GM11168 (cell line): ENCODE measurements around the gene FES.
"Not testable (repeated sequence)": the region's sequence is repeated elsewhere in the genome, so short reads cannot be mapped to it uniquely, and the experiment has no call there.

ENCODE experiments used
- in situ Hi-C: fragments of 300-500 bp; cut with MboI; formaldehyde crosslinking; loops from one replicate; pipeline ENCODE4 v1.12.0; 2022; ENCODE audit warnings: low sequenced_read_pairs; ENCODE audit not compliant: unreplicated experiment

Gene FES

DNA sequence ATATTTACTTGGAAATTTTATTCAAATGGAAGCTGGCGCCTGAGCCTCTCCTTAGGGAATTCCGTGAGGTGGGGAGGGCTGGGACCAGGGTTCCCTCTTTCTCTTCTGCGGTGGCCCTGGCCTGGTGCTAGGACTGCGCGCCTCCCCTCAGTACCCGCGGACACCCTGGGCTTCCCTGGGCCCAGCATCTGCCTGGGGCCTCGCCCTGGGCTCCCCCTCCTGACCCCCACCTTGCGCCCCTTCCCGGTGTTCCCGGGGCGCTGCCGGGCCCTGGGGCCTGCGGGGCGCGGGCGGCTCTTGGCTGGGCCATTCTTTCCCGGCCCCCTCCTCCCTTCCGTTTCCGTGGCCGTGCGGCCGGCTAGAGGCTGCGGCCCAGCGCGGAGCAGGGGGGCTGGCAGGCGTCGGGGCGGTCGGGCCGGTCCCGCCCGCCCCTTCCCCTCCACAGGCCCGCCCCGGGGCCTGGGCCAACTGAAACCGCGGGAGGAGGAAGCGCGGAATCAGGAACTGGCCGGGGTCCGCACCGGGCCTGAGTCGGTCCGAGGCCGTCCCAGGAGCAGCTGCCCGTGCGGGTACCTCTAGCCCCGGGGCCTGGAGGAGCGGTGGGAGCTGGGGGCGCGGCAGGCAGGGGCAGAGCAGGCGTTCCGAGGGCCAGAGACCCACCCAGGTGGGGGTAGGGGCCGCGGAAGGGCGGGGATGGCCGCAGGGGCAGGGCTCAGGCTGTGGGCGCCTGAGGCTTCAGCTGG, at the start of gene FES:
TSS of gene FES (plus strand) at position 529 of the 743 bp plus-strand sequence. CDS start 542 bp downstream, outside the sequence.
- in situ Hi-C loops = loop anchor here (25.0 kb wide), 1 partner anchor 572 kb away; no protein-coding TSS in a partner anchor

DNA sequence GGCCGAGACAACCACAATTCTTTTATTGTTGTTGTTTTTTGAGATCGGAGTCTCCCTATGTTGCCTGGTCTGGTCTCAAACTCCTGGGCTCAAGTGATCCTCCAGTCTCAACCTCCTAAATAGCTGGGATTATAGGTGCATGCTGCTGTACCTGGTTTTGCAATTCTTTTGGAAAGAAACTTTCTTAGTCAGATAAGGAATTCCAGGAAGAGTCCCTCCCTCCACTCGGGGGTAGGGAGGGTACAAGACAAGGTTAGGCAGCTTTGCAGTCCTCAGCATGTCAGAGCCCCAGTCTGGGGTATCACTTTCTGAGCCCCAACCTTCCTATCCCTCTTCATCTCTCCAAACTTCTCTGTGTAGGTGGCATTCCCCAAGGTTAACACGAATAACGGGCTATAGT, 49.7 kb upstream of the FES start:
- in situ Hi-C loops = no loop called here

DNA sequence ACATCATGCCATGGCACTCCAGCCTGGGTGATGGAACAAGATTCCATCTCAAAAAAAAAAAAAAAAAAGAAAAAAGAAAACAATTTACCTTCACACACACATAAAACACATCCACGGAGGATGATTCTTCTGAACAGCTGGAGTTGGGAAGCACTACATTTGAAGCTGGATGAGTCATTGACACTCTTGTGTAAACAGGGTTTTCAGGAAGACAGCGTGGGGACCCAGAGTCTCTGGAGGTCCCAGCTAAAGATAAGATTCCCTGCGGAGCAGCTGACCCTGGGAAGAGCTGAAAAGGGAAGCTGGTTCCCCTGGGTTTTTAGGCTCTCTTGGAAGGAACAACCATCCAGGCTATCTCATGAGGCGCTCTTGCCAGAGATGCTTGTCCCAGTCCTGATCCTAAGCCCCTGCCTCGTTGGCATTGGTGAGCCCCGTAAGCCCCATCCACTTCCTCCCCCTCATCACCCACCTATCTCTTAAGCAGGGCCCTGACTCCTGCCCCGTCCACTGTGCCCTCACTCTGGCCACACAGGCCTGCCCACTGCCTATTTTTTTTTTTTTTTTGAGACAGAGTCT, 47.9 kb upstream of the FES start:
- in situ Hi-C loops = no loop called here

DNA sequence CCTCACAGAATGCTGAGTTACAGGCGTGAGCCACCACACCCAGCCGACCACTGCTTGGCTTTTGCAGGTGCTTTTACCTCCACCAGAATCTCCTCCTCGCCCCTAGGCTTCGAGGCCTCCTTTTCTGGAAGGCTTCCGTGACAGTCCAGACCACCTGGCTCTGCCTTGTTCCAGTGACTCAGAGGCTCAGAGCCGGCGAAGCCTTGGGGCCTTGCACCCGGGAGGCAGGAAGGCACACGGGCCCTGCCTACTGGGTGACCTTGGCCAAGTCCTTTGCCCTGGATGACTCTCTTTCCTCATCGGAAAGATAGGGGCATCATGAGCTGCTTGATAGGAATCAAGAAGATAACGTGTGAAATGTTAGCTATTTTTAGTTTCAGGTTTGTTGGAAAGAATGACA, 47.2 kb upstream of the FES start:
- in situ Hi-C loops = no loop called here

DNA sequence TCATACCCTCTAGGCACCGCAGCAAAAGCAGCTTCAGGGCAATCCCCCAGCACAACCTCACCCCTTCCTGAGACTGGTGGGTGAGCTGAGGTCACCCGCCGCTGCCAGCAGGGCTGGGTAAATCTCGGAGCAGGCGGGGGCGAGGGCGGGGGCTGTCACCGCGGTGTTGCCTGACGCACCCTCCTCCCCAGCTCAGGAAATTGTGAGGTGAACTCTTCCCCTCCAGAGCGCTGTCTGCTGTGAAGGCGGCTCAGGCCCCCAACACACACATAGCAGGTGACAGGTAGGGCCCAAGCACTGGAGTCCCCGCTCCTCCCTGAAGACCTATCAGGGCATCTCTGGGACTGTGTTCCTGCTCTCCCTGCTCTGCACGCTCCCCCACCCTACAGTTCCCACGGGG, 46.2 kb upstream of the FES start:
- in situ Hi-C loops = no loop called here

DNA sequence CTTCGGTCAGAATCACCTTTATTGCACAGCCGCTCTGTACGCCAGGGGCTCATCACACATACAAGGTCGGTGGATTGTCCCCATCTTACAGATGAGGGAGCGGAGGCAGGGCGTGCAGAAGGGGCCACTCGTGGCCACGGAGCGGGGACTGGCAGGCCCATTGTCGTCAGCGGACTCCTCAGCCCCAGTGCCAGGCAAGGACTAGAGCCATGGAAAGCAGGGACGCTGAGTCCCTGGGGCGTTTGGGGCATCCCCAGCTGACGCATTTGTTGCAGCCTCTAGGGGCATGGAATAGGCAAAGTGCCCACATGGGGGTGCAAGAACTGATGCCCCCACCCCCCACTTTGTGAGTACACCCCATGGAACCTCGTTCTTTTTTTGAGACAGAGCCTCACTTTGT, 45.8 kb upstream of the FES start:
- in situ Hi-C loops = no loop called here

DNA sequence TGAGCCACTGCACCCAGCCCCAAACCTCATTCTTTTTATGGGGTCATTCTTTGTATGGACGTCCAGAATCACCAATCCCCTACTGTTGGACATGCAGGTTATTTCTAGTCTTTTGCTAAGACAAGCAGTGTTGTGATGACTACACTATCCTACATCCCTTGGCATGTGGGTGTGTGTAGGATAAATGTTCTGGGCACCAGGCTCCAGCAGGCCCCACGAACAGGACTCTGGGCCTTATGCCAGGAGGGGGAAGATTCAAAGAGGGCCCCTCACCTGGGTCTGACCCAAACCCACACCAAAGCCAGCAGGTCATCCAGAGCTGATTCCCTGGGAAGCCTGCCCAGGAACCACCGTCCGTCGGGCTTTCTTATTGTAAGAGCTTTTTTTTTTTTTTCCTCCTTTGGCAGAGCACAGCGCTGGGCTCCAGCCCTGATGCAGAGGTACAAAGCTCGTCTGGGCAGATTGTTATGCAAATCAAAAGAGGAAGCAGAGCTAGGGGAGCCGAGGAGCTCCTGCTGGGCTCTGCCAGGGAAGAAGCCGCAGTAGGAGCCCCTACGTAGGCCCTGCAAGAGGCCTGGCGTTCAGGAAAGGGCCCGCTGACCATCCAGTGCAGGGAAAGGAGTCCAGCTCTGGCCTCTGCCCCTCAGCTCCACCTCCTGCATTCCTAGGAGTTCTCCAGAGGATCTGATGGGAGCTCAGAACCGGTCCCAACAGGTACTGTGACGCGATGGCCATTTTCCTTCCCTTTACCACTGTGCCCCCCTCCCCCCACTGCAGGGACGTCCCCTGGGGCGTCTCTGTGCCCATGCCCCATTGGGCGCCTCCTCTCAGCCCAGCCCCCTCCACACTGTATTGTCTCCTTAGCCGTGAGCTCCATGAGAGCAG, 44.9 kb upstream of the FES start:
- in situ Hi-C loops = no loop called here

DNA sequence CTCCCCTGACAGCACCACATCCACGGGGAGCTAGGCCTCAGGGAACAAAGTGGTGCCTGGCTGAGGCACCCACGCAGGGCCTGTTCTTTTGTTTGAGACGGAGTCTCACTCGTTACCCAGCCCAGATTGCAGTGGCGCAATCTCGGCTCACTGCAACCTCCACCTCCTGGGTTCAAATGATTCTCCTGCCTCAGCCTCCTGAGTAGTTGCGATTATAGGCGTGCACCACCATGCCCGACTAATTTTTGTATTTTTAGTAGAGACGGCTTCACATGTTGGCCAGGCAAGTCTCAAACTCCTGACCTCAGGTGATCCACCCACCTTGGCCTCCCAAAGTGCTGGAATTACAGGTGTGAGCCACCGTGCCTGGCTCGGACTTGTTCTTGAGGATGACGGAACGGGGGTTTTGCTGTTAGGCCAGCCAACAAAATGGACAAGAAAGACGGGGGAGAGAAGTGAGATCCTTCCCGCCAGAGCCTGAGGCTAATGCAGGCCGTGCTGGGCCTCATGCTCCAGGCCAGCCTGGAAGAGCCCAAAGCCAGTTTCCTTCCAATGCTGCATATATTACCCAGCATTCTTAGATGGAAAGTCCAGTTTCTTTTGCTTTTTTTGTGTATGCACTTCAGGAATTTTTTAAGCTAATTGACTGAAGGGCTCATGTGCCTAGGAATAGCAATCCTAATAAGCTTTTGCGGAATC, 44.0 kb upstream of the FES start:
- in situ Hi-C loops = no loop called here

DNA sequence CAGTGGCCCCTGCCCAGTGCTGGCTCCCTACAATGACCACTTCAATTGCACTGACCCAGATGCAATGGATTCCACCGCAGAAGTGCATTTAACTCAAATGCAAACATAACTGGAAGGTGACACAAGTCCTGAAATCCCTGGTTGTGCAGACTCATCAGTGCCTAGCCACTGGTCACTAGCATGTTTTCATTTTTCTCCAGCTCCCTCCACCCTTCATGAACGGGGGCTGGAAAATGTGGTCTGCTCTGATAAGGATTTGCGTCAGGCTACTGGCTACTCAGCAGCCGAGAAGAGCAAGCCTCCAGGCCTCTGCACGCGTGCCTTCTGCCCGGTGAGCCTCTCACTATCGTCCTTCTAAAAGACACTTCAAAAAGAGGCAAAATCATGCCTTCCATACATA, 43.4 kb upstream of the FES start:
- in situ Hi-C loops = no loop called here

DNA sequence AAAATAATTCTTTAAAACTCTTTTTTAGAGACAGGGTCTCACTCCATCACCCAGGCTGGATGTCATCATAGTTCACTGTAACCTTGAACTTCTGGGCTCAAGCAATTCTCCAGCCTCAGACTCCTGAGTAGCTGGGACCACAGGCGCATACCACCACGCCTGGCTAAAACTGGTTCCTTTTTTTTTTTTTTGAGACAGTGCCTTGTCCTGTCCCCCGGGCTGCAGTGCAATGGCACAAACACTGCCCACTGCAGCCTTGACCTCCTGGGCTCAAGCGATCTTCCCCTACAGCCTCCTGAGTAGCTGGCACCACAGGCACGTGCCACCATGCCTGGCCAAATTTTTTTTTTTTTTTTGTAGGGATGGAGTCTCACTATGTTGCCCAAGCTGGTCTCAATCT, 39.6 kb upstream of the FES start:
- in situ Hi-C loops = no loop called here

DNA sequence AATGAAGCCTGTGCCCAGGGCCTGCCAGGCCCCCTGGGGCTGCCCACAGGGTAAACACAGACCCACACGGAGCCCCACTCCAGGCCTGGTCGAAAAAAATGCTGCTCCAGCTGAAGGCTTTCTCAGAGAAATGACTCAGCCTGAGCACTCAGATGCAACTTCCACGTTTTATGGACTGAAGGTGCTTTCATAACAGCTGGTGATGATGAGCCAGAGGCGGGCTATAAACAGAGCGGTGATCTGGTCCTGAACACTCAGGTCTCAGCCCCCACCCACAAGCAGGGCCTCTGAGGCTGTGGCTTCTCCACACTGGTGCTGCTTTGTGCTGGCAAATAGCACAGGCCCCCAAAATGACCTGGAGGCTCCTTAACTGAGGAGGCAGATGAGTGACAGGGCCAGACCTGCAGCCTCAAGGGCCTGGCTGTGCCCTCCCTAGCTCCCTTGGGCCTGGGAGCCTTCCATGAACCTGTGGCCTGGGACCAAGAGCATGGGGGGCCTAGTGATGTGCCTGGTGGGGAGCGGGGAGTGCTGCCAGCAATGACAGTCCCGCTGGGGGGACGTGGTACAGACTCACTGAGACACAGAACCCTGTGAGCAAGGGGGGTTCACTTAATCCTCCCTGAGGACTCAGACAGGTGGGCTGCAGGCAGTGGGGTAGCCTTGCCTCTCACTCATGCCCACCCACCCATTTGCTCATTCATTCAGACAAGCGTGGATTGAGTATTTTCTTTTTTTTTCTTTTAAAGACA, 38.9 kb upstream of the FES start:
- in situ Hi-C loops = no loop called here

DNA sequence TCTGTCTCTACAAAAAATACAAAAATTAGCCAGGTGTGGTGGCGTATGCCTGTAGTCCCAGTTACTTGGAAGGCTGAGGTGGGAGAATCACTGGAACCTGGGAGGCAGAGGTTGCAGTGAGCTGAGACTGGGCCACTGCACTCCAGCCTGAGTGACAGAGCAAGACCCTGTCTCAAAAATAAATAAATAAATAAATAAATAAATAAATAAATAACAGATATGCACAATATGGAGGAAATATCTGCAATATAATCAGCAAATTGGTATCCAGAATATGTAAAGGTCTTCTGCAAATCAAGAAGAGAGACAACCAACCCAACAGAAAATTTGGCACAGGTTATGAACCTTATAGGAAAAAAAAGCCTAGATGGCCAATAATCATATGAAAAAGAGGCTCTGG, 34.9 kb upstream of the FES start:
- in situ Hi-C loops = not testable (repeated sequence)

DNA sequence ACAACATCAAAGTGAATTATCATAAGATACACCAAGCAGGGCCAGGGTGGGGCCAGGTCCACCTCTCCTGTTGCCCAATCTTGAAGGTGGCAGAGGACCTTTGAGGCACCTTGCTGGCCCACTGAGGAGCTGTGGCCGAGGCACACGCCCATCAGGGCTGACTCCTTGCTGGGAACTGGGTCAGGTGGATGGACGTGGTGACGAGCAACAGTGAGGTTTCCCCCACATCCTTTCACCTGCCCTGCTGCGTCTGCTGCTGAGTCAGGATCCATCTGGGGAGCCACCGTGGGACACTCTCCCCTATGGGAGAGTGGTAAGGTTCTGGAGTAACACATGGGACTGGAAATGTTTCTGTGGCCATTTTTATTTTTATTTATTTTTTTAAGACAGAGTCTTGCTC, 33.2 kb upstream of the FES start:
- in situ Hi-C loops = no loop called here

DNA sequence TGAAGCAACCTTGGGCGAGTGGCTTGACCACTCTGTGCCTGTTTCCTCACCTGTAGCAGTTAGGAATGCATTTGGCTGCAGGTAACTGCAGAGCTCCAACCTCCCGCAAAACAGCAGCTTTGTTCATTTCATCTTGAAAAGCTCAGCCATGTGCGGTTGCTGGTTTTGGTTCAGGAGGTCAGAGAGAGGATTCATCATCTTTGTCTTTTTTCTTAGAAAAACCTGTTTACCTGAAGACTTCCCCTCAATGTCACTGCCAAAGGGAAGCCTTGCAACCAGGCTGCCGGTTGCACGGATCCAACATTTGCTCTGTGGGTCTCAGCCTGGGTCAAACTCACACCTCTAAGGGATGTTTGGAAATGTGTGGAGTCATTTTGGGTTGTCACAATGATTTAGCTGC, 32.4 kb upstream of the FES start:
- in situ Hi-C loops = no loop called here

DNA sequence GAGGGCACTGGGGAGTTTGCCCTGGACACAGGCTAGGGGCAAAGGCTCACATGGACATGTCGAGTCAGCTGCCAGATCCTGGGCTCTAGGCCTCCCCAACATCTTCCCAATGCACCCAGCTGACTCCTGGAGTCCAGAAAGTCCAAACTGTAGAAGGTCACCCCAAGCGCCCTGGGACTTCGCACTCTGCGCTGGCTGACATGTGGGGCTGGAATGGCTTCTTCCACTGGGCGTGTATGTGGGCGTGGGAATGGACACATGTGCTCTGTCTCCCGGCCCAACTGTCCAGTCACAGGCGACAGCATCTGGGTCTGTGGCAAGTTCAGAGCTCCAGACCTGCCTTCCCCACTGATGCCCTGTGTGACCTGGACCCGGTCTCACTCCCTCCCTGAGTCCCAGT, 29.2 kb upstream of the FES start:
- in situ Hi-C loops = no loop called here

DNA sequence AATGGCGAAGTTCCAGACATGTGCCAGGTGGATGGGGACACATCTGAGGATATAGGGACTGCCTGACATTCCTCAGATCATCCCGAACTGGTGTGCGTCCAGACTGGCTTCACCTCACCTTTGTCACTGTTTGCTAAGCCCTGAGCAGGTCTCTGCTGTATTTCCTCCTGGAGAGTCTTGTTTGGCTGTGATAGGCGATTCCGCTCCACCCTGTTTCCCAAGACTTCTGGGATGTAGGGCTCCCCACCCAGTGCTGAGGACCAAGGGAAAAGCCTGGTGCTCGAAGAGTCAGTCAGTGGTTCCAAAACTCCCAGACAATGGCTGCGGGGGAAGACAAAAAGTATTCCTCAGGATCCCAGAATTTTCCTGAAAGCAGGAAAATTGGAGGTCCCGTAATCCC, 27.0 kb upstream of the FES start:
- in situ Hi-C loops = no loop called here

DNA sequence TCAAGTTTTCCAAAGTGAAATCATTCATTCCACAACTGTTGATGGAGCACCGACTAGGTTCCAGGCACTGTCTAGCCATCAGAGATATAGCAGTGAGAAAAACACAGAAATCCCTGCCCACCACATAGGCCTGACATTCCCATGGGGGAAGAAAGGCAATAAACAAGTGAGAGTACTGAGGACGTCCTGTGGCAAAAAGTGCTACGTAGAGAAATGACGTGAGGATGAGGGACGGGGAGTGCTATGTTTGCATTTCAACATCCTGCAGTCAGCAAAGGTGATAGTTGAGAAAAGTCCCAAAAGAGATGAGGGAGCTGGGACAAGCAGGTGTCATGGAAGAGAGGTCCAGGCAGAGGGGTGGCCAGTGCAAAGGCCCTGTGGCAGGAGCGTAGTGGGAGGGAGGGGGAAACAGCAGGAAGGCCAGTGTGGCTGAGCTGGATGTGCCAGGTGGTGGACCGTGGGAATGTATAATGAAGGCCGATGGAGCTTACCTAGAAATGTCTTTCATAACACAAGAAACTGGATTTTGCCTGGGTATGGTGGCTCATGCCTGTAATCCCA, 26.3 kb upstream of the FES start:
- in situ Hi-C loops = no loop called here

DNA sequence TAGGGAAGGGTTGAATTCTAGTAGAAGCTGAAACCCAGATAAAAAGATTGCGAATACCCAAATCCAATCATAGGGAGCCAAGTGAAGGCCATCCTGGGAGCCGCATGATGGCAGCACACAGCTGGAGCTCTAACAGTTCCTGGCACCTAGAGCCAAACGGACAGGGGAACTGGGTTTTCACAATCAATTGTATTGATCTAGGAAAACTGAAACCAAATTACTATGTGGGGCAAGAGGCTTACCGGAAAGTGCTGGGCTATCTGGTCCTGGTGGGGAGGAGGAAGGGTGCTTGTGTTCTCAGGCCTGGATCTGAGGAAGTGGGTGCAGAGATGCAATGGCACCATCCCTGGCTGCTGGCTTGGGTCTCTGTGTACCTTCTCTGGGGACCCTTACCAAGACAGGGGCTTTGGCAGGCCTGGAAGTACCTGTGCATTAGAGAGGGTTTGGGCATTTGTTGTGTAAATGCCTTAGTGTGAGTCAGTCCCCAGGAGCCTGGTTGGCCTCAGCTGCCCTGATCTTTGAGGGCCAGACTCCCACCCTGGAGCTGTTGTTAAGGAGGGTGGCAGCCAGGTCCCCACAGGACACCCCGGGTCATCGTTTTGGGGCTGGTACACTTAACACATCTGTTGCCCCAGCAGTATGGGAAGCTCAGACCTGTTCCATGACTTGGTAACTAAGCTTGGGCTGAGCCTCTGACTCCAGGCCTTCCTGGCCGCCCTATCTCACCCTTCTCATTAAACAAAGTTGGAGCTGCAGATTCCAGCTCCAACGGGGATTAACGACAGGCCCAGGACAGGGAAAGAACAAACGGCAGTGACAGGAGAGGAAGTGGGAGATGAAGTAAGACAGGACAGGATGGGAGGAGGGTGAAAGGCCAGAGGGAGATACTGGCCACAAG, 24.8 kb upstream of the FES start:
- in situ Hi-C loops = no loop called here

DNA sequence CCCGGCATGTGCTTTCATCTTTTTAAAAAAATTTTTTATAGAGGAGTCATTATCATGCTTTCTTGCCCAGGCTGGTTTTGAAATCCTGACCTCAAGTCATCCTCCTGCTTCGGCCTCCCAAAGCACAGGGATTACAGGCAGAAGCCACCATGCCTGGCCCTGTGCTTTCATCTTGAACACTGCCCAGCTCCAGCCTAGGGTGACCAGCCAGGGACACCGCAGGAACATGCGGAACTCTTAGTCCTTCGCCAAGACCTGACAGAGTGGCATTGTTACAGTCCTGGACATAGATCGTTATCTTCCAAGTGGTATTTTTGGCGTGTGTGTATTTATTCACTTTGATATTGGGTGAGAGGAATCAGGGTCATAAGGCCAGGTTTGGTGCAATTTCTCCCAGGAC, 23.9 kb upstream of the FES start:
- in situ Hi-C loops = no loop called here
